GM21737 (cell line): ENCODE measurements around the gene PTPMT1.

Experiments used
- ATAC-seq: cut with Tn5 transposase; IDR thresholded peaks from one replicate; pipeline ENCODE4 v1.9.1; 2021; ENCODE audit warnings: mild to moderate bottlenecking, moderate library complexity; ENCODE audit not compliant: unreplicated experiment

PTPMT1 gene

GRCh38 chr11:47606731-47607130, 41.3 kb downstream of the PTPMT1 start:
- no peak for ATAC-seq

- no peak for ATAC-seq
Observed at GRCh38 chr11:47607380-47607779, 42.0 kb downstream of the PTPMT1 start.

GRCh38 chr11:47609675-47610074, 44.3 kb downstream of the PTPMT1 start:
- ATAC-seq, result no peak

GRCh38 chr11:47611348-47611794, 46.0 kb downstream of the PTPMT1 start:
- peak; percentile 72 for ATAC-seq

- no peak for ATAC-seq
Observed at GRCh38 chr11:47615249-47615648, 49.9 kb downstream of the PTPMT1 start.

- ATAC-seq, result no peak
Observed at GRCh38 chr11:47616726-47617416, 51.5 kb downstream of the PTPMT1 start.

GRCh38 chr11:47617417-47617809, 52.0 kb downstream of the PTPMT1 start:
- ATAC-seq, result no peak

GRCh38 chr11:47620836-47621378, 55.5 kb downstream of the PTPMT1 start:
- ATAC-seq, result no peak
